DND-41 (cell line): ENCODE measurements around the gene RAMP2.

ENCODE experiments used
- ATAC-seq: fragments of 200-7000 bp; cut with Tn5 transposase; 3 replicates; pipeline ENCODE4 v1.9.1; 2021; ENCODE audit warnings: low read depth; ENCODE audit not compliant: insufficient read depth
- DNase-seq: peaks from one replicate; pipeline ENCODE4 v3.0.0-alpha.2; 2020
- H2AFZ ChIP-seq: 2 replicates; pipeline ENCODE4 v1.6.0; 2012; ENCODE audit warnings: low read depth, low read length
- H3K27ac ChIP-seq: 2 replicates; pipeline ENCODE4 v1.5.1; 2012; ENCODE audit warnings: low read length, inconsistent platforms
- H3K27me3 ChIP-seq: fragments of 200-600 bp; sonication (generic); 2 replicates; pipeline ENCODE4 v1.6.0; 2012; ENCODE audit warnings: low read length, mild to moderate bottlenecking, inconsistent platforms; ENCODE audit not compliant: insufficient read depth, poor library complexity
- H3K36me3 ChIP-seq: 2 replicates; pipeline ENCODE4 v1.5.1; 2012; ENCODE audit warnings: low read length, inconsistent platforms; ENCODE audit not compliant: insufficient read depth
- H3K4me1 ChIP-seq: 2 replicates; pipeline ENCODE4 v1.5.1; 2012; ENCODE audit warnings: mild to moderate bottlenecking, low read length; ENCODE audit not compliant: insufficient read depth
- H3K4me2 ChIP-seq: 2 replicates; pipeline ENCODE4 v1.6.0; 2012; ENCODE audit warnings: mild to moderate bottlenecking, moderate library complexity, low read length, inconsistent platforms; ENCODE audit not compliant: insufficient read depth
- H3K4me3 ChIP-seq, 2 experiments: fragments of 200-600 bp in 1 of 2; shearing (Covaris generic) in 1 of 2; 2 replicates each; pipeline ENCODE4 v1.5.1; 2012 to 2016; ENCODE audit warnings: inconsistent platforms in 2 of 2, low read length in 2 of 2, mild to moderate bottlenecking in 2 of 2, low read depth in 1 of 2, moderate library complexity in 1 of 2
- H3K79me2 ChIP-seq: 2 replicates; pipeline ENCODE4 v1.6.0; 2012; ENCODE audit warnings: low read length, inconsistent platforms; ENCODE audit not compliant: insufficient read depth
- H3K9ac ChIP-seq: 2 replicates; pipeline ENCODE4 v1.6.0; 2012; ENCODE audit warnings: low read depth, mild to moderate bottlenecking, inconsistent platforms, low read length, moderate library complexity
- H3K9me3 ChIP-seq: 2 replicates; pipeline ENCODE4 v1.5.1; 2012; ENCODE audit warnings: low read length, moderate library complexity, mild to moderate bottlenecking, inconsistent platforms; ENCODE audit not compliant: insufficient read depth, severe bottlenecking
- H4K20me1 ChIP-seq: 2 replicates; pipeline ENCODE4 v1.6.0; 2012; ENCODE audit warnings: low read length; ENCODE audit not compliant: insufficient read depth
- CTCF ChIP-seq: IDR thresholded peaks from 2 replicates; pipeline ENCODE4 v1.5.1; 2012; ENCODE audit warnings: borderline replicate concordance, low read length, moderate library complexity, mild to moderate bottlenecking; ENCODE audit not compliant: poor library complexity, severe bottlenecking; ENCODE audit errors: extremely low read depth
- EZH2 ChIP-seq: IDR thresholded peaks from 3 replicates; pipeline ENCODE4 v1.6.1; 2012; ENCODE audit warnings: borderline replicate concordance, low read depth, mild to moderate bottlenecking, moderate library complexity, low read length, inconsistent platforms; ENCODE audit not compliant: severe bottlenecking

The RAMP2 gene

GRCh38 chr17:42798383-42799380, 37.7 kb downstream of the RAMP2 start, which contains the start of the genes CNTD1 and COA3:
CNTD1 (plus strand) TSS chr17:42798861; CDS start chr17:42799068, 207 bp downstream.
COA3 (minus strand) TSS chr17:42798704; CDS start chr17:42798681, 23 bp downstream.
- Histone ChIP-seq H3K27me3 (no peaks in the 10 kb centered on the region), H4K20me1 (no peaks in the 10 kb centered on the region), H3K9ac (peak within 1 kb of the TSS; percentile 78), H3K4me1 (peaks cover 27% of the 10 kb centered on the region), H3K4me3 (peak within 1 kb of the TSS; percentile 82 to 98), H3K79me2 (peaks cover 19% of the 10 kb centered on the region), H3K36me3 (peaks cover 14% of the 10 kb centered on the region), H3K4me2 (peak within 1 kb of the TSS; percentile 91), H3K9me3 (no peaks in the 10 kb centered on the region), H3K27ac (peak within 1 kb of the TSS; percentile 75), H2AFZ (peak within 1 kb of the TSS; percentile 98)
- peak; percentile 99 for ATAC-seq
- DNase-seq = peak; percentile 87
- TF ChIP-seq EZH2 (no peak), CTCF (peak; percentile 6)

GRCh38 chr17:42803074-42803883, 42.3 kb downstream of the RAMP2 start:
- ATAC-seq (no peak), DNase-seq (no peak)
- no peaks in the 10 kb centered on the region for H4K20me1 ChIP-seq
- peaks cover 6% of the 10 kb centered on the region for H3K79me2 ChIP-seq
- H3K27me3 ChIP-seq = no peaks in the 10 kb centered on the region
- no peak overlapping the region for H3K4me3 ChIP-seq
- H3K36me3 ChIP-seq = no peaks in the 10 kb centered on the region
- TF ChIP-seq CTCF (no peak), EZH2 (no peak)
- H2AFZ ChIP-seq = no peak overlapping the region
- H3K4me2 ChIP-seq = no peak overlapping the region
- no peak overlapping the region for H3K9ac ChIP-seq
- H3K9me3 ChIP-seq = no peaks in the 10 kb centered on the region
- peaks cover 10% of the 10 kb centered on the region for H3K4me1 ChIP-seq
- H3K27ac ChIP-seq = no peak overlapping the region

- no peaks in the 10 kb centered on the region for H4K20me1 ChIP-seq
- no peaks in the 10 kb centered on the region for H3K79me2 ChIP-seq
- ATAC-seq = no peak
- no peaks in the 10 kb centered on the region for H3K9me3 ChIP-seq
- H3K27me3 ChIP-seq = no peaks in the 10 kb centered on the region
- H3K4me2 ChIP-seq = no peak overlapping the region
- no peak for DNase-seq
- H2AFZ ChIP-seq = no peak overlapping the region
- H3K4me3 ChIP-seq = no peak overlapping the region
- TF ChIP-seq EZH2 = no peak
- TF ChIP-seq CTCF = no peak
- no peak overlapping the region for H3K27ac ChIP-seq
- no peaks in the 10 kb centered on the region for H3K4me1 ChIP-seq
- peaks cover 5% of the 10 kb centered on the region; the same call in 1 of the 2 replicates for H3K36me3 ChIP-seq
- no peak overlapping the region for H3K9ac ChIP-seq
Measured at GRCh38 chr17:42804918-42805367, 43.9 kb downstream of the RAMP2 start.
